HG03469 (cell line): ENCODE measurements around the gene DSCAML1.

Source experiments
- ATAC-seq: cut with Tn5 transposase; IDR thresholded peaks from one replicate; pipeline ENCODE4 v1.9.1; 2021; ENCODE audit warnings: mild to moderate bottlenecking, moderate library complexity, moderate number of reproducible peaks; ENCODE audit not compliant: unreplicated experiment

DSCAML1 gene

DNA sequence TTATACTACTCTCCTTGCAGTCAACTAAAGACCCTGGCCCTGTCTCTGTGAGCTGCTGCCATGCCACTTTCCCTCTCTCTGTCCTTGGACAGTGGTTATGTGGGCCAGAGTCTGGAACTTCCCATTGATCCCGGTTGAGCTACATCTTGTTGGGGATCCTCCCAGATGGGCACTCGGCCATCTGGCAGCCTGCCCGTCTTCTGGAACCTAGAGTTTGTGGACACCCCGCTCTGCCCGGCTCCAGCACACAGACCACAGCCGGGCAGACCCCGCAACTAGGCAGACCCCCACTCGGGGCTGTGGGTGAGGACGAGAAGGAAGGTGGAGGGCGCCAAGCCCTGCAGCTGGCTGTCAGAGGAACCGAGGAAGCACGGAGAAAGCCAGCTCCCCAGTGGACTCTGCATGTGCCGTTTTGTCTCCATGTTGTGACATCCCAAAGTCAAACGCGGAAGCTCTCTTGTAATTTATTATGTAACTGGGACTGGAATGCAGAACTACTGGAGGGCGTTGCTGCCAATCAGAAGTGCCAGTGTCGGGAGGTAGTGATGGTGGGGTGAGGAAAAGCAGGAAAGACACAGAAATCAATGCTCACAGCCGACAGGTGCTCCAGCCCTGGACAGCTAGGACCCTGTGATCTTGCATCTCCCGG is 261.7 kb downstream of the DSCAML1 start:
- ATAC-seq = no peak

DNA sequence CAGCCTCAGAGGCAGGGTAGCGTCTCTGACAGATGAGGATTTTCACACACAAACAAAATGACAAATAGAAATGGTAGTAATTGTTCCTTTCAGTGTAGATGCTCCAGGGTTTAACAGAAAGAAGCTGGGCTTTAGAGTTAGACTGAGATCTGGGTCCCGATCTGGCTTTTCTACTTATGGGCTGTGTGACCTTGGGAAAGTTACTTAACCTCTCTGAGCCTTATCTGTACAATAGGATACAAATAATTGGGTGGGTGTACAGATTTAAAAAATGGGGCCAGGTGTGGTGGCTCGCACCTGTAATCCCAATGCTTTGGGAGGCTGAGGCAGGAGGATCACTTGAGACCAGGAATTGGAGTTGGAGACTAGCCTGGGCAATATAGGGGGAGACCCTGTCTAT is 264.4 kb downstream of the DSCAML1 start:
- ATAC-seq = no peak

DNA sequence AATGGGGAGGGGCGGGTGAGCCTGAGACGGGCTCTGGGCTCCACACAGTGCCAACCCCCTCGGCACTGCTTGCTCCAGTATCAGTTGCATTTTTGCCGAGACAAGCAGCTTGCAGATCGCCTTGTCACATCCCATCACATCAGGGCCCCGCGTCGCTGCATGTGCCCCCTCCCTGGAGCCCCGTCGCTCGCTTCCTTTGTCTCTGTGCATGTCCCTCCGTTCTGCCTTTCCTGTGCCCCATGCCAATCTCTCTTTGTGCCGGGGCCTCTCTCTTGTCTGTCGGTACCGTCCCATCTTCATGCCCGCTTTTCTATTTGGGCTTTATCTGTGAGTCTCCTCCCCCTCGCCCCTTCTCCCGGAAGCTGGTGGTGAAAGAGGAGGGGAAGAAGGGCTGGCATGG is 267.2 kb downstream of the DSCAML1 start:
- no peak for ATAC-seq

DNA sequence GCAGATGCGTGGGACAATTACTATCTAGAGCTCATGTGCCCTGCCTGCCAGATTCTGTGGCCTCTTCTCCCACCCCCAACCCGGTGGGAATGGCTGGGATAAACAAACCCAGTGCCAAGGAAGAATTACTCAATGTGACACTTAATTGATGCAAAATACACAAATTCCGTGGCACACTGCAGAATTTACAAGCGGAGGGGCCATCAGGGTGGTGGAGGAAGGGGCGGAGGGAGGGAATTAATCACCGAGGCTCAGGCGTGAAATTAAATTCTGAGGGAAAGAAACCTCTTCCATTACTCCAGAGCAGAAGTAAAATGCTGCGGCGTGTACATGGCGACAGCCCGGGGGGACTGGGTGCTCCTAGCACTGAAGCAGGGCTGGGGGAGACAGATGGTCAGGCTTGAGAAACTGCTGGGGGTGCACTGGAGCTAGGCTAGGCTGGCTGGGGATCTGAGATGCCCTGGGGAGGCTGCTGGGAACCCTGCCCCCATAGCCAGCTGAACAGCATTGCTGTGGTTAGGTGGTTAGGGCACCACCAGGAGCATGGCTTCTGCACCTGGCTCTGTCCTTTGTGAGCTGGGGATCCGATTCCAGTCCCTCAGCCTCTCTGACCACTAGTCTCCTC is 268.8 kb downstream of the DSCAML1 start:
- ATAC-seq = no peak

DNA sequence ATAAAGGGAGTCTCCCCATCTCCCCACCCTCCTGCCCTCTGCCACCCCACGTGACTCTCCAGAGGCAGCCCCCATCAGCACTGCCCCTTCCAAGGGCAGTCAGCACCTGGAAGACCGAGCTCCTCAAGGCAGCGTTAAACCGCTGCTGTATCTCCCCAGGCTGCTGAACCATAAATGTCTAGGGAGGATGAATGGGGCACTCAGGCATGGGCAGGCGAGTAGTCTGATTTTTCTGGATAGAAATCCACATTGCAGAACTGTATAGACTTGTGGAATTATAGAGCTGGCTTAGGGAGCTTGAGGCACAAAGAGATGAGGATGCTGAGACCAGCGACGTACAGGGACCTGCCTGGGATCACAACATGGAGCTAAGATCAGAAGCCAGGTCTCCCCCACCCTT is 269.7 kb downstream of the DSCAML1 start:
- no peak for ATAC-seq

DNA sequence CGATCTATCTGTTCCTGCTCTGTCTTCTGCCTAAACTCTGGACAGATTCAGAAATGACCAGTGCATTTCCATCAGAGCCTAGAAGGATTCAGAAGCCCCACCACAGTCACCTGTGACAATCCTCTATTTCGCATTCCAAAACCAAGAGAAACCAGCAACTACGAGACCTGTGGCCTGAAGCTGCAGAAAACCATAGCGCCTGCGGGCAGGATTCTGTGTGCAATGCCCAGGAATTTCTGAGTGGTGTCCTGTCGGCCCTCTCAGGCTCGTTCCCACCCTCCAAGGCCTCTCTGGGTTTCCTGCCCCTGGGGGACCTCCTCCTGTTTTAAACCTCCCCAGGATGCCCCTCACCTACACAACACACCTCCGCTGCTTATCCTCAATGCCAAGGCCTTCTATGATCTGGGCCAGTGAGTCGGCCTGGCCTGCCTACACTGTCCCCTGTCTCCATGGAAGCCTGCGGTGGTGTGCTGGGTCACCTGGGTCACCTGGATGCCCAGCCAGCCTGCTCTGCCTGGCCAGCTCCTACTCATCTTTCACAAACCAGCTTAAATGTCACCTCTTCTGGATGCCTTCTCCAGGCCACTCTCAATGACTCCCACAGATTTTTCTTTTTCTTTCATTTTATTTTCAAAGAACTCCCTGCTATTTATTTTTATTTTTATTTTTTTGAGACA is 271.0 kb downstream of the DSCAML1 start:
- ATAC-seq = no peak

DNA sequence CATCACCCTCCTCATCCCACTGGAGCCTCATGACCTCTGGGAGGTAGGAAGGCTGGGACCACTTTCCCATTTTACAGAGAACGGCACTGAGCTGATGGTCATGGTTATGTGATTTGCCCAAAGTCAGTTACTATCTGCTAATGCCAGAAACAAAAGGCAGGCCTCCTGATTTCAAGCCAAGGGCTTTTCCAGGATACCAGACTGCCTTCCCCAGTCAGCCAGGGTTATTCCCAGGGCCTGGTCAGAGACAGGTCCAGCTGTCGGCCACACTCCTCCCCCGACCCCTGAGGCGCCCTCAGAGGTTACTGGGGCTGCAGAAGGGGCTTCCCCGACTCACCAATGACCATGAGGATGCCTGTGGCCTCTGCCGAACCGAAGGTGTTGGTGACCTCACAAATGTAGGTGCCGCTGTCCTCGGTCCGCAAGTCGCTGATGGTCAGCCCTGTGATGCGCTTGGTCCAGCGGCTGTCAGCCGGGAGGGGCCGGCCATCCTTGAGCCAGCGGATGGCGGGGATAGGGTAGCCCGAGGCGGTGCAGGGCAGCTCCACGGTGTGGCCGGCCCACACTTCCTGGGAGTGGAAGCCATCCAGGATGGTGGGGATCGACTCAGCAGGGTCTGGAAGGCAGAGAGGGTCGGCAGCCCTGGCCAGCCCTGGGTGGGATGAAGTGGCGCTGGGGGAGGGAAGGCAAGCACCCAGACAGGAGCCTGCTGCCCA is 272.4 kb downstream of the DSCAML1 start:
- no peak for ATAC-seq

DNA sequence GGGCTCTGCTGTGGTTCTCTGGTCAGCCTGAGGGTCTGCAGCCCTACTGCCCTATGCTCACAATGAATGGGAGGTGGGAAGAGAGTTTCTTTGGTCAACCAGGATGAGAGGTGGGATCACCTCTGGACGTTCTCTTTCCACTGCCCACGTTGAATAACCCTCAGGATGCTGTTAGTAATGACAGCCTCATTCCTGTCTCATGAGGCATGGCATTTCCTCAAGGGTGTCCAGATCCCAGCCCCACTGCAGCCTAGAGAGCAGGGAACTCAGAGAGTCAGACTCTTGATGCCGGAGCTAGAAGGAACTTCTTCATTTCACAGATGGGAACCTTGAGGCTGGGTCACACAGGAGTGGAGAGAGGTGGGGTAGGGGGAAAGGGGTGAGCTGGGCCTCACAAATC is 273.3 kb downstream of the DSCAML1 start:
- ATAC-seq = no peak

DNA sequence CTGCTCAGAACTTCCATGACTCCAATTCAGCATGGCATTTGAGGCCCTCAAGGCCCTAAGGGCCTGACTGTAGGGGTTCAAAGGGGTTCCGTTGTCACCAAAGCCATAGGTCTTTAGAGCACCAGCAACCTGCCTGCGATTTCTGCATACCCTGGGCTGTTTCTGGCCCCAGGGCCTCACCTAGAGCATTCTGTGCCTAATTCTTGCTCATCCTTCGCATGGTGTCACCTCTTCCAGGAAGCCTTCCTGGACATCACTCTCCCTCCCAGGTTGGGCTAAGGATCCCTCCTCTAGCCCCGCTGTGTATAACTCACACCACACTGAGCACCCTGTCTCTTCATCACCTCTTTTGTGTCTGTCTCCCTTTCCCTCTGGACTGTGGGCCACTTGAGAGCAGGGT is 275.0 kb downstream of the DSCAML1 start:
- no peak for ATAC-seq

DNA sequence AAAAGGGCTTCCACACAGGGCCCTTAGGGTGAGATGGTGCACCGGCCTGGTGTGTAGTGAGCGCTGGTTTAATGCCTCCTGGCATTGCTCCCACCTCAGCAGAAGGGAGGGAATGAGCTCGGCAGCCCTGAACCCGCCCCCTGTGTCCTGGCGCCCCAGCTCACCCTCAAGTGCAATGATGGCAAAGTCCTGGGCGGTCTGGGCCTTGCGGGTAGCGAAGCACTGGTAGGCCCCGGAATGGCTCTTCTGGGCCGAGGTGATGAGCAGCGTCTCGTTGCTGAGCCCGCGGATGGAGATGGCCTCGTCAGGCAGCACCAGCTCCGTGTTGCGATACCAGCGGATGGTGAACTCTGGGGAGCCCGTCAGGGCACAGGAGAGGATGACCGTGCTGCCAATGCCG is 276.1 kb downstream of the DSCAML1 start:
- ATAC-seq = no peak

DNA sequence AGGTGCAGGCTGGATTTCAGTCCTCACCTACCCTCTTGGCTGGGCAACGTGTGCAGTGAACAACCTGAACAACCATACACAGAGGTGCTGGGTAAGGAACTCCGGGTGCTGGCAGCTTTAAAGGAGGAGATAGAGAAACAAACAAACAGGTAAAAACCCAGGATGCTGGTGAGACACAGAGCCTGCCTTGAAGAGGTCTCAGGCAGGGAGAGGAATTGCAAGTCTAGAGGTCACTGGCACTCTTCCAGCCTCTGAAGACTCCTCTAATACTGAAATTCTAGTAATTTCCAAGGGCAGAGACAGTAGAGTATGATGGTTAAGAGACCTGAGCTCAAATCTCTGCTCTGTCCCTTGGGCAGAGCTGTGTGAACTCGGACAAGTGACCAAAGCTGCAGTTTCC is 276.8 kb downstream of the DSCAML1 start:
- no peak for ATAC-seq

DNA sequence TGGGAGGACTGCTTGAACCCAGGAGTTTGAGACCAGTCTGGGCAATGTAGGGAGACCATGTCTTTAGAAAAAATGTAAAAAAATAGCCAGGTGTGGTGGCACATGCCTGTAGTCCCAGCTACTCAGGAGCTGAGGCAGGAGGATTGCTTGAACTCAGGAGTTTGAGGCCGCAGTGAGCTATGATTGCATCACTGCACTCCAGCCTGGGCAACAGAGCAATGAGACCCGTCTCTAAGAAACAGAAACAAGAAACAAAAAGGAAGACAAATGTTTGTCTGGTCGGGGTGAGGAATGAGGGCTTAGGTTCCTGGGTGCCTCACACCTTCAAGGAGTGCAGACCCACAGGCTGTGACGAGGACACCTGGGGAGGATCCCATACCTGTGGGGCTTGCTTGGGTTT is 277.4 kb downstream of the DSCAML1 start:
- ATAC-seq = no peak

DNA sequence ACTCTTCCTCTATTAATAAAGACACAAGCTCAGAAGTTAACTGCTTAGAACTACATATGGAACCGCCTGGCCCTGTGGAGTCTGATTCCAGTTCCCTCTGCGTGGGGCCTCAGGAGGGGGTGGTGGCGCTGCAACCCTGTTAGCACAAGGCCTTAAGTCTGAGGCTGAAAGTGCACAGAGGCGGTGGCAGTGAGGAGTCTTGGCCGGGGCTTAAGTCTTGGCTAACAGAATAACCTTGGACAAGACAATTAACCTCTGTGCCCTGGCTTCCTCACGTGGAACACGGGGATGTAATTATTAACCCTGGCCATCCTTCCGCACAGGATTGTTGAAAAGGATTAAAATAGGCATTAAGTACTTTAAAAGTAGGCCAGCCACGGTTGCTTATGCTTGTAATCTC is 277.8 kb downstream of the DSCAML1 start:
- ATAC-seq = no peak

DNA sequence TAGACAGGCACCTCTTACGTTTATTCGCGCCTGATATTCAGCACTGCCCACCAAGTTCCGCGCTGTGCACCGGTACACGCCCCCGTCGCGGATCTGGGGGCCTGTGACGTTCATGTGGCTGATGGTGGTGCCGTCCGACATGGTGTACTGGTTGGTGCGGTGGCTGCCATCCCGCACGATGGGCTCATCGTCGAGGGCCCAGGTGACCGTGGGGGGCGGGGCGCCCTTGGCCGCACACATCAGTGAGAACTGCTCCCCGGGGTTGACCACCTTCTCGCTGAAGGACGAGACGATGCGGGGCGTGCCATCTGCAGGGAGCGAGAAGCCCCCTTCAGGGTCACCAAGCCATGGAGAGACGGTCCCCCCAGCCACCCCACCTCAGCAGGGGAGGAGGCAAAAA is 278.6 kb downstream of the DSCAML1 start:
- ATAC-seq = no peak

DNA sequence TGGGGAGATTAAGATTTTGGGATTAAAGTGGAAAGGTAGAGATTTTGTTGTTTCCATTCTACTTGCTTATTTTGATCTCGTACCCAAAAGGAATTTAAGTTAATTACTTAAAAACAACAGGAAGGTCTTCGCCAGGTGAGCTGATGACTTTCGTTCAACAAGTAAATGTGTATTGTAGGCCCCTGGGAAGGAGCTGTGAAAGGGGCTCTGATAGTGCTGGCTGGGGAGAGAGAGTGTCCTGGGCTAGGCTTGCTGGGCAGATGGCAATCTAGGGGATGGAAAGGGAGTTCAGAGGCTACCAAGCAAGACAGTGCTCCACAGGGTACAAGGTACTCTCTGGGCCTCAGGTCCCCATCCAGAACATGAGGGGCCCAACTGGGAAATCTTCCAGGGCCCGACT is 279.9 kb downstream of the DSCAML1 start:
- no peak for ATAC-seq

DNA sequence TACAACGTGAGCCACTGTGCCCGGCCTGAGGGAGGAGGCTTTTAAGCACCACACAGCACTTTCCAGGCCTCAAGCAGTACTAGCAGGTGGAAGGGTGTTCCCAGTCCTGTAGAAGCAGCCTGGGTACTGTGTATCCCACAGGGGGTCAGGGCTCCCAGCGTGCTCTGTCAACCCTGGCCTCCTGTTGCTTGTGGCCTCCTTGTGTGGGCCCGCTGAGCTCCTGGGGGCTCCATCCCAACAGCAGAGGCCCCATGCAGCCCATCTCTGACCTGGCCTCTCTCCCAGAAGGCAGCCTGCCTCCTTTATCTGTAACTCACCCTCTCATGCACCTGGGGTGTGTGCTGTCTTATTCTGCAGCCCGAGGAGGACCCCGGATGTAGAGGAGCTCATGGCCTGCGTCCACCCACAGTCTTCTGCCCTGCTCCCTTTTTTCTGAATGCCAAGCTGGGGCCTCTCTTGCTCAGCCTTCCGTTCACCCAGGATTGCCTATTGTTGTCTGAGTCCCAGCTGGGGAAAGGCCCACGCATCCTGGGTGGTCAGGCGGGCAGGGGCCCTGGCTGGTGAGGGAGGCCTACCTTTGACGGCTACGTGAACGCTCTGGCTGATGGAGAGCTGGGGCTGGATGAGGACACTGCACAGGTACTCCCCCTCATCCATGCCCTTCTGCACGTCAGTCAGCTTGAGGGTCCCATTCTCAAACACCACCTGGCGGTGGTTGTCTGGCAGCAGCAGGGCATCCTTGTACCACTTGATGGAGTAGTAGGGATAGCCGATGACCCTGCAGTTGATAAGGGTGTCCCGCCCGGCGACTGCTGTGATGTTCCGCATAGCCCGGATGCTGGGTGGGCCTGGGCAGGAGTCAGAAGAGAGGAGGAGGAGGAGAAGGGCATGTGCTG is 280.9 kb downstream of the DSCAML1 start:
- no peak for ATAC-seq

DNA sequence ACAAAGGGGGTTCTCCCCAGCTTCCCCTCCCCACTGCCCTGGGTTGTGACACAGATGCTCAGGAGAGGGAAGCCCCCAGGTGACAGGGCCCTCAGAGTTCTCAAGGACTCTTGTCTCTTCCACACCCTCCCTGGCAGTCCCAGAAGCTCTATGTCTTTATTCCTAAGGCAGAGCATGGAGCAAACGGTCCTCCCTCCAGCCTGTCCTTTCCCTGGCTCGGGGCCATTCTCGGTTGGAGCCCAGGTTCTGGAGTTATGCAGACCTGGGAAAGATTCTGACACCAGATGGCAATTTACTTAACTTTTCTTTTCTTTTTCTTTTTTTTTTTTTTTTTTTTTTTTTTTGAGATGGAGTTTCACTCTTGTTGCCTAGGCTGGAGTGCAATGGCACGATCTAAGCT is 282.8 kb downstream of the DSCAML1 start:
- no peak for ATAC-seq

DNA sequence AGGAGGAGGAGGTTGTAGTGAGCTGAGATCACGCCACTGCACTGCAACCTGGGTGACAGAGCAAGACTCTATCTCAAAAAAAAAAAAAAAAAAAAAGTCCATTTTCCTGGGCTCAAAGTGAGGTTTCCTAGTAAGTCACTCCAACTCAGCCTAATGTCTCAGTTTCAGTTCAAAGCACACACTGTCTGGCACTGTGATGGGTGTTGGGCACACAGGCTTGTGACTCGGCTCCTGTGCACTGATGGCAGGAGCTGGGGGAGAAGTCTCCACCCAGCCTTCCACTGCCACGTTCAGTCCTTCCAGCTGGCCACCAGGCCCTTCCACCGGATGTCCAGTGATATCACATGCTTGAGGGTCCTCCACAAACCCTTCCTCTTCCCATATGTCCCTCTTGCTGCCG is 283.4 kb downstream of the DSCAML1 start:
- no peak for ATAC-seq

DNA sequence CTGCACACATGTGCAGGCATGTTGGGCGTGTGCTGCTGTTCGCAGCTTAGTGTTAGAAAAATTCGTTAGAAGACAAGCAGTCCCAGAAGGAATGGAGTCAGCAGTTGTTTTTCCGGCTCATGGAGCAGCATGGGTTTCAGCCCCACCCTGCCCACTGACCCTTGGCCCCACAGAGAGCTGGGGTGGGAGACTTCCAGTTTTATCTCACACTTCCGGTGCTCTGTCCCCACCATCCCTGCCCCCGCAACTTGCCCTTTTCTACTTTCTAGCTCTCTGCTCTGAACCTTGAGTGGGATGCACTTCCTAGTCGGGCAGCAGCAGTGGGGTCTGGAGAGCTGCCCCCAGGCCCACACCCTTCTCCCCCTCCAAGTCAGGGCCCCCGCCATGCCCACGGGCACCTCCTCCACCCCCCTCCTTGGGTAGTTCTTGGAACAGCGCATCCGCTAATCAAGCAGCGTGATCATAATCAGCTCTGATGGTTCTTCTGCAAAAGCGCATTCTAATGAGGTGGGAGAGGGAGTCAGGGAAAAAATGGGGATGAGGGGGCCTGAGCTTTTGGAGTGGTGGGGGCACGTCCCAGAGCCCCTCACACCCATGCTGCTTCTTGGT is 285.0 kb downstream of the DSCAML1 start:
- no peak for ATAC-seq

DNA sequence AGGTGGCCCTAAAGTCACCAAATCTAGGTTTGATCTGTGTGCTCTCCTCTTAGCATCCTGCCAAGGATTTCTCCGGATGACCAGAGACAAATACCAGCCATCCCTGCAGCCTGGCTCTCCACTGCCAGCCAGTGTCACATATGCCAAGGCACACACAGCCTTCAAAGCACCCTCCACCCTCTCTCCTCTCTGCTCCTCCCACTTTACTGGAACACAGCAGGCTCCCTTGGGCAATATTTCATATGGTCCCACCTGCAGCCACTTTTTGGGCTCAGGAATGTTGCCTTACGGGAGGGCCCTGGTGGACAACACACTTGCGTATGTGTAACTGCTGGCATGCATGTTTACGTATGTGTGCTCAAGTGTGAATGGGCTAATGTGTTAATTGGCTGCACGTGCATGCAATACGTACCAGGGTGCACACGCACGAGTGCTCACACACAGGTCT is 285.5 kb downstream of the DSCAML1 start:
- no peak for ATAC-seq
